H1 (cell line): ENCODE data around the gene CDK12. TPM values are rescaled to one million over a fixed set of nuclear protein-coding genes. Genes with fewer than 3 reads are reported as not detected.
"Not testable (repeated sequence)": the region's sequence is repeated elsewhere in the genome, so short reads cannot be mapped to it uniquely, and the experiment has no call there.

Experiments used
- CTCF ChIA-PET: fragments of 300-600 bp; sonication (Branson Sonifier 250); formaldehyde crosslinking; loops from one replicate; lab custom pipeline; 2021; ENCODE audit not compliant: partially characterized antibody; lab: Charles Lee
- POLR2A ChIA-PET: fragments of 300-600 bp; sonication (Branson Sonifier 250); formaldehyde crosslinking; loops from one replicate; lab custom pipeline; 2021; ENCODE audit warnings: inconsistent platforms; ENCODE audit not compliant: partially characterized antibody; lab: Charles Lee
- DNase-seq, 2 experiments: peaks; one replicate each; pipeline versions ENCODE4 v3.0.0 to v3.0.0-alpha.2; 2010 to 2022; ENCODE audit warnings: low spot score in 2 of 2, low read depth in 1 of 2, mixed read lengths in 1 of 2
- FAIRE-seq: peaks from 2 replicates; lab custom pipeline; 2011; peaks lifted over from hg19 to GRCh38; lab: Jason Lieb, UNC
- H2AFZ ChIP-seq: 2 replicates; pipeline ENCODE4 v1.8.1; 2012; ENCODE audit warnings: low read length, inconsistent platforms
- H2AK5ac ChIP-seq: 2 replicates; pipeline ENCODE4 v1.6.1; 2013; ENCODE audit warnings: low read depth, low read length
- H2BK120ac ChIP-seq: replicated peaks from 2 replicates; pipeline ENCODE3; 2013; ENCODE audit warnings: low read depth, low read length, inconsistent platforms
- H2BK12ac ChIP-seq: 2 replicates; pipeline ENCODE4 v1.6.1; 2013; ENCODE audit warnings: low read depth, low read length
- H2BK15ac ChIP-seq: 2 replicates; pipeline ENCODE4 v1.6.1; 2013; ENCODE audit warnings: low read length
- H2BK20ac ChIP-seq: 2 replicates; pipeline ENCODE4 v1.6.1; 2013; ENCODE audit warnings: low read length
- H2BK5ac ChIP-seq: 2 replicates; pipeline ENCODE4 v1.6.1; 2013; ENCODE audit warnings: low read depth, low read length
- H3K14ac ChIP-seq: 2 replicates; pipeline ENCODE4 v1.6.1; 2013; ENCODE audit warnings: inconsistent platforms; ENCODE audit not compliant: insufficient read length
- H3K18ac ChIP-seq: 2 replicates; pipeline ENCODE4 v1.6.1; 2013; ENCODE audit warnings: low read length; ENCODE audit errors: extremely low read depth
- H3K23ac ChIP-seq: 2 replicates; pipeline ENCODE4 v1.6.1; 2013; ENCODE audit warnings: inconsistent platforms; ENCODE audit not compliant: insufficient read length
- H3K23me2 ChIP-seq: 2 replicates; pipeline ENCODE4 v1.6.1; 2013; ENCODE audit warnings: low read depth, low read length
- H3K27ac ChIP-seq: 2 replicates; pipeline ENCODE4 v1.6.1; 2011; ENCODE audit warnings: low read depth, low read length, inconsistent platforms
- H3K27me3 ChIP-seq, 4 experiments: replicated peaks in 1 of 4; 1 replicate in 1 of 4; 2 replicates in 3 of 4; pipeline versions ENCODE4 v1.6.1 to v1.8.1; 2011 to 2013; ENCODE audit warnings: low read length in 3 of 4, mild to moderate bottlenecking in 3 of 4, inconsistent platforms in 2 of 4, mixed read lengths in 2 of 4, moderate library complexity in 1 of 4; ENCODE audit not compliant: control insufficient read depth in 3 of 4, insufficient read depth in 3 of 4; ENCODE audit errors: extremely low read depth in 1 of 4
- H3K36me3 ChIP-seq, 4 experiments: 2 replicates each; pipeline versions ENCODE4 v1.6.1 to v1.8.1; 2011 to 2013; ENCODE audit warnings: mild to moderate bottlenecking in 4 of 4, low read length in 3 of 4, moderate library complexity in 2 of 4, control low read depth in 1 of 4, inconsistent platforms in 1 of 4; ENCODE audit not compliant: insufficient read depth in 4 of 4, control insufficient read depth in 2 of 4
- H3K4ac ChIP-seq: replicated peaks from 2 replicates; pipeline ENCODE3; 2013; ENCODE audit warnings: low read length, low read depth, mixed read lengths, inconsistent platforms; ENCODE audit not compliant: insufficient read length
- H3K4me1 ChIP-seq, 4 experiments: replicated peaks in 1 of 4; 1 replicate in 1 of 4; 2 replicates in 3 of 4; pipeline versions ENCODE4 v1.6.1 to v1.8.1; 2011 to 2013; ENCODE audit warnings: low read length in 3 of 4, inconsistent platforms in 2 of 4, mixed read lengths in 1 of 4; ENCODE audit not compliant: insufficient read depth in 4 of 4, control insufficient read depth in 3 of 4
- H3K4me2 ChIP-seq, 2 experiments: 2 replicates each; pipeline versions ENCODE4 v1.6.1 to v1.8.1; 2011 to 2013; ENCODE audit warnings: low read depth in 2 of 2, low read length in 2 of 2, control low read depth in 1 of 2, inconsistent platforms in 1 of 2, mild to moderate bottlenecking in 1 of 2; ENCODE audit not compliant: insufficient read depth in 1 of 2
- H3K4me3 ChIP-seq, 4 experiments: fragments of 200-600, 300-600 bp in 1 of 4; sonication (generic), shearing (Covaris generic), sonication (Bioruptor Twin) in 1 of 4; 2 replicates each; pipeline versions ENCODE4 v1.5.1 to v1.8.1; 2011 to 2016; ENCODE audit warnings: low read length in 4 of 4, low read depth in 3 of 4, control low read depth in 2 of 4, inconsistent platforms in 2 of 4, mild to moderate bottlenecking in 2 of 4, mixed read lengths in 1 of 4, moderate library complexity in 1 of 4; ENCODE audit not compliant: insufficient read depth in 2 of 4; ENCODE audit errors: extremely low read depth in 1 of 4
- H3K56ac ChIP-seq: replicated peaks from 2 replicates; pipeline ENCODE3; 2013; ENCODE audit warnings: low read depth, mild to moderate bottlenecking, mixed read lengths, low read length, inconsistent platforms; ENCODE audit not compliant: insufficient read length
- H3K79me1 ChIP-seq: 2 replicates; pipeline ENCODE4 v1.6.1; 2013; ENCODE audit warnings: low read depth, low read length, control low read depth
- H3K79me2 ChIP-seq, 2 experiments: 2 replicates each; pipeline versions ENCODE4 v1.6.1 to v1.8.1; 2012 to 2013; ENCODE audit warnings: low read length in 2 of 2, mild to moderate bottlenecking in 2 of 2, inconsistent platforms in 1 of 2; ENCODE audit not compliant: insufficient read depth in 2 of 2, control insufficient read depth in 1 of 2
- H3K9ac ChIP-seq, 4 experiments: replicated peaks in 1 of 4; 1 replicate in 1 of 4; 2 replicates in 3 of 4; pipeline versions ENCODE4 v1.6.1 to v1.8.1; 2011 to 2013; ENCODE audit warnings: low read depth in 3 of 4, low read length in 3 of 4, control low read depth in 2 of 4, mild to moderate bottlenecking in 2 of 4, moderate library complexity in 2 of 4, inconsistent platforms in 1 of 4; ENCODE audit errors: extremely low read depth in 1 of 4
- H3K9me3 ChIP-seq, 2 experiments: 2 replicates each; pipeline versions ENCODE4 v1.6.1 to v1.8.1; 2012 to 2013; ENCODE audit warnings: mild to moderate bottlenecking in 2 of 2, moderate library complexity in 2 of 2, control low read depth in 1 of 2, inconsistent platforms in 1 of 2, low read depth in 1 of 2, low read length in 1 of 2, mixed read lengths in 1 of 2; ENCODE audit not compliant: insufficient read depth in 2 of 2
- H4K20me1 ChIP-seq, 2 experiments: replicated peaks in 1 of 2; 2 replicates each; pipeline versions ENCODE3 to v1.8.1; 2011 to 2013; ENCODE audit warnings: inconsistent platforms in 2 of 2, low read length in 2 of 2, mild to moderate bottlenecking in 1 of 2; ENCODE audit not compliant: insufficient read depth in 2 of 2, control insufficient read depth in 1 of 2
- H4K5ac ChIP-seq: 2 replicates; pipeline ENCODE4 v1.6.1; 2013; ENCODE audit warnings: low read length, low read depth, mixed read lengths, inconsistent platforms; ENCODE audit not compliant: insufficient read length
- H4K8ac ChIP-seq: 2 replicates; pipeline ENCODE4 v1.8.0; 2013; ENCODE audit warnings: mild to moderate bottlenecking, moderate library complexity, low read length, inconsistent platforms; ENCODE audit not compliant: insufficient read depth; ENCODE audit errors: extremely low read depth
- H4K91ac ChIP-seq: replicated peaks from 2 replicates; pipeline ENCODE3; 2013; ENCODE audit warnings: low read length, mixed read lengths, inconsistent platforms; ENCODE audit not compliant: insufficient read length
- WGBS, 2 experiments: shearing (Covaris generic) in 1 of 2; methylation state at CpG; one replicate each; pipeline versions ENCODE4 v1.1.6 to v1.1.7; 2013 to 2015; ENCODE audit warnings: low lambda C conversion rate in 2 of 2, mixed read lengths in 2 of 2, inconsistent platforms in 1 of 2, low coverage in 1 of 2, missing lambda C conversion rate in 1 of 2; ENCODE audit not compliant: insufficient replicate concordance in 2 of 2, insufficient coverage in 1 of 2, insufficient read length in 1 of 2; ENCODE audit errors: extremely low coverage in 1 of 2, missing lambda C conversion rate in 1 of 2; 5-methylcytosine and 5-hydroxymethylcytosine counted together
- polyA plus RNA-seq, 7 experiments: library from polyadenylated mRNA; depleted of rRNA in 3 of 7; stranded (reverse) in 5 of 7; unstranded in 2 of 7; fragments of >200 nt in 5 of 7; fragments of 200-250 nt in 2 of 7; gene quantifications; 1 replicate in 5 of 7; 2 replicates in 1 of 7; 4 replicates in 1 of 7; pipeline versions ENCODE4 v1.2.1 to v1.2.3, GENCODE V29; 2011 to 2013; ENCODE audit warnings: missing spikeins in 2 of 7, mixed read lengths in 2 of 7
- total RNA-seq: library from RNA; stranded (reverse); fragmentation: NEBNext Ultra II Directional; extraction: Animal tissue kit (Norgen Biotek cat#: 25700); gene quantifications from 2 replicates; pipeline ENCODE4 v1.2.1, GENCODE V29; 2021

Gene CDK12
- total and polyA plus RNA-seq, 2 of the 8 experiments (the other 6 are each of a cell fraction or from before 2014, with no cell fraction given), result 14.8 to 70.3 TPM

GRCh38 chr17:39468610-39469009, 7.3 kb downstream of the CDK12 start:
- H3K23me2 ChIP-seq, H3K4me3 ChIP-seq, H2AK5ac ChIP-seq, H3K27me3 ChIP-seq, H3K4me1 ChIP-seq, H2BK20ac ChIP-seq, H2BK15ac ChIP-seq, H4K91ac ChIP-seq, H2BK120ac ChIP-seq, H3K23ac ChIP-seq, H3K56ac ChIP-seq, H3K79me1 ChIP-seq, H4K20me1 ChIP-seq, H4K8ac ChIP-seq, H3K4me2 ChIP-seq, H3K14ac ChIP-seq, H2BK12ac ChIP-seq, H3K18ac ChIP-seq, H3K4ac ChIP-seq, DNase-seq, H3K9me3 ChIP-seq, H4K5ac ChIP-seq, H3K9ac ChIP-seq, H2BK5ac ChIP-seq, FAIRE-seq, H2AFZ ChIP-seq, H3K27ac ChIP-seq: not testable (repeated sequence)
- Histone ChIP-seq H3K79me2 (peaks cover 16 to 60% of the 10 kb centered on the region in 2 experiments), H3K36me3 (peaks cover 13 to 30% (median 19%) of the 10 kb centered on the region in 4 experiments)
- WGBS, 2 experiments, result 97% methylated on average over 11 of the region's 11 CpGs; no CpG with 5 or more reads in 1 of the 2 experiments
- POLR2A ChIA-PET, result interaction anchor here (0.9 to 1.6 kb wide), 4 partner anchors 10 to 63 kb away, joined by 3 to 4 read pairs (median 4); partner anchors contain the start of gene MED1
- CTCF ChIA-PET, result interaction anchor here (0.6 kb wide), 1 partner anchor 11 kb away, joined by 3 read pairs; no protein-coding TSS in a partner anchor
